ENCODE data around the gene SH3BGRL3.

The SH3BGRL3 gene

DNA sequence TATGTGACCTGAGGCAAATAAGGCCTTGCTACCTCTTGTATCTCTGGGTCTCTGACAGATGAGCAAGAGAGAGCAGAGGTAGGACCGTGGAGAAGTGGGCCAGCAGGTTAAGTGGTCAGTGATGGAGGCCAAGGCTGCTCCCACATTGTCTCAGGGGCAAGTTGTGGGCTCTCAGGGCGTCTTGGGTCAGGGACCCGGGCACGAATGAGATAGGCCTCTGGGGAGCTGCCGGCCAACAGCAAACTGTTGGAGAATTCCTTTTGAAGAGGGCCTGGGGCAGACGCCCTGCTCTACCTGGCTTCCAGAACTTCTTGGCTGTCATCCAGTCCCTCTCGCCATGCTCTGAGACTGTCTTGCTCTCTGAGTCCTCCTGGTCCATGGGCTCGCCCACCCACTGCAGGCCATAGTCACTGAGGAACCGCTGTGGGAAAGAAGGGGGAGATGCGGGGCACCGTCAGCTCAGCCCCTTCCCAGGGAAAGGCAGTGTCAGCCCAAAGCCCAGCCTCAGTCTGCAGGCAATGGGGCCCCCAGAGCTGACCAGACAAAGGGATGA lies 14.1 kb downstream of the SH3BGRL3 start:
- Histone ChIP-seq H3K27ac (ENCODE audit: insufficient read depth in 1 of 2, low read depth in 1 of 2, low read length in 2 of 2, poor library complexity in 1 of 2, severe bottlenecking in 2 of 2) (no peak overlapping the region), H3K4me3 (ENCODE audit: control insufficient read depth in 1 of 7, extremely low read depth in 1 of 7, insufficient read depth in 4 of 7, low read depth in 2 of 7, low read length in 6 of 7) (no peak overlapping the region), H3K36me3 (ENCODE audit: control insufficient read depth in 4 of 4, insufficient read depth in 4 of 4, low read length in 3 of 4) (peaks cover 0 to 46% (median 10%) of the 10 kb centered on the region in 4 experiments), H3K4me1 (ENCODE audit: control extremely low read depth in 1 of 4, control insufficient read depth in 4 of 4, insufficient read depth in 4 of 4, low read length in 3 of 4) (peaks cover 10 to 43% (median 37%) of the 10 kb centered on the region in 4 experiments), H3K9me3 (ENCODE audit: control extremely low read depth in 1 of 5, control insufficient read depth in 4 of 5, insufficient read depth in 2 of 5, low read depth in 1 of 5, low read length in 4 of 5) (no peaks in the 10 kb centered on the region), H3K27me3 (replicated peaks in 2 of 5; ENCODE audit: control insufficient read depth in 4 of 5, insufficient read depth in 5 of 5, low read length in 4 of 5) (no peaks in the 10 kb centered on the region)
- DNase-seq: no peak
- 89% methylated on average over 11 of the region's 11 CpGs for WGBS (ENCODE audit: insufficient coverage)
- ChIA-PET POLR2A (no interaction called here), CTCF (interaction anchor here (1.0 to 10.7 kb wide), 3 partner anchors 17 to 28 kb away, joined by 3 to 110 read pairs (median 3); partner anchors contain the start of genes CD52 and SH3BGRL3)

DNA sequence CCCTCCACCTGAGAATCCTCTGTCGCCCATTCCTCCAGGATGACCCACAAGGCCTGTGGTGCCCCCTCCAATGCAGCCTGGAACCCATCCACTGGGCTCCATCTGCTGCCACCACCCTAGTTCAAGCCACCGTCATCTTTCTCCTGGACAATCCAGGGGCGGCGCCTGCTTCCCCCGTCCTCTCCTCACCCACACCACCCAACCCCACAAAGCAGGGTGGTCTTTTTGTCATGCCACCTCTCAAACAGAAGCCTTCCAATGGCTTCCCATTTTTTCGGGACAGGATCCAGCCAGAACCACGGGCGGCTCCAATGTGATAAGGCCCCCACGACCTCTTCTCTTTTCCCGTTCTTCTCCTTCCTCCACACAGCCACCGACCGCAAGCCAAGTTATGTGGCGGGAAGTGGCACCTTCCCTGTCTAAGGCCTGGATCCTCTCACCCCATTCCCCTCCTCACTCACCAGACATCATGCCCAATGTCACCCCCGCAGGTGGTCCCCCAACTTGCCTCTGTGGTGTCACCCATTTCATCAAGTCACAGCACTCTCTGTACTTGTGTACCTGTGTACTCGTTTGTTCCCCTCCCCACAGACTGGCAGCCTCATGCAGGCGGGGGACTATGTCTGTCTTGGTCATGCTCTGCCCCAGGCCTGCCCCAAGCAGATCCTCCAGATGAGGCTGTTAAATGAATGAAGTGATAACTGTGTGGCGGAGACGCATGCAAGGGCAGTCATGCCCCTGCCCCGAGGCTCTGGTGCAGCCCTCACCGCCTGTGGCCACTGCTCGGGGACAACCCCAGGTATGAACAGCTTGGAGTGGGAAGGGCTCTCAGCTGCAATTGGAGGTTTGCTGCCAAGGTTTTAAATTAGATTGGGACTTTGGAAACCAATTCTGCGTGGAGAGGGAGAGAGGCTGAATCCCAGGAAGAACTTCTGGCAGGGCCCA lies 15.6 kb downstream of the SH3BGRL3 start:
- peaks cover 10 to 29% (median 22%) of the 10 kb centered on the region in 4 experiments for H3K4me1 ChIP-seq (ENCODE audit: control extremely low read depth in 1 of 4, control insufficient read depth in 4 of 4, insufficient read depth in 4 of 4, low read length in 3 of 4)
- ChIA-PET CTCF (interaction anchor here (1.2 to 1.9 kb wide), 4 partner anchors 18 to 27 kb away, joined by 3 to 5 read pairs (median 4); no protein-coding TSS in a partner anchor), POLR2A (interaction anchor here (1.0 kb wide), 1 partner anchor 10 kb away, joined by 3 read pairs; no protein-coding TSS in a partner anchor)
- no peaks in the 10 kb centered on the region for H3K27me3 ChIP-seq (replicated peaks in 2 of 5; ENCODE audit: control insufficient read depth in 4 of 5, insufficient read depth in 5 of 5, low read length in 4 of 5)
- peaks cover 0 to 46% (median 10%) of the 10 kb centered on the region in 4 experiments for H3K36me3 ChIP-seq (ENCODE audit: control insufficient read depth in 4 of 4, insufficient read depth in 4 of 4, low read length in 3 of 4)
- 94% methylated on average over 22 of the region's 22 CpGs for WGBS (ENCODE audit: insufficient coverage)
- no peak overlapping the region for H3K4me3 ChIP-seq (ENCODE audit: control insufficient read depth in 1 of 7, extremely low read depth in 1 of 7, insufficient read depth in 4 of 7, low read depth in 2 of 7, low read length in 6 of 7)
- H3K27ac ChIP-seq (ENCODE audit: insufficient read depth in 1 of 2, low read depth in 1 of 2, low read length in 2 of 2, poor library complexity in 1 of 2, severe bottlenecking in 2 of 2): no peak overlapping the region
- DNase-seq: no peak
- no peaks in the 10 kb centered on the region for H3K9me3 ChIP-seq (ENCODE audit: control extremely low read depth in 1 of 5, control insufficient read depth in 4 of 5, insufficient read depth in 2 of 5, low read depth in 1 of 5, low read length in 4 of 5)

DNA sequence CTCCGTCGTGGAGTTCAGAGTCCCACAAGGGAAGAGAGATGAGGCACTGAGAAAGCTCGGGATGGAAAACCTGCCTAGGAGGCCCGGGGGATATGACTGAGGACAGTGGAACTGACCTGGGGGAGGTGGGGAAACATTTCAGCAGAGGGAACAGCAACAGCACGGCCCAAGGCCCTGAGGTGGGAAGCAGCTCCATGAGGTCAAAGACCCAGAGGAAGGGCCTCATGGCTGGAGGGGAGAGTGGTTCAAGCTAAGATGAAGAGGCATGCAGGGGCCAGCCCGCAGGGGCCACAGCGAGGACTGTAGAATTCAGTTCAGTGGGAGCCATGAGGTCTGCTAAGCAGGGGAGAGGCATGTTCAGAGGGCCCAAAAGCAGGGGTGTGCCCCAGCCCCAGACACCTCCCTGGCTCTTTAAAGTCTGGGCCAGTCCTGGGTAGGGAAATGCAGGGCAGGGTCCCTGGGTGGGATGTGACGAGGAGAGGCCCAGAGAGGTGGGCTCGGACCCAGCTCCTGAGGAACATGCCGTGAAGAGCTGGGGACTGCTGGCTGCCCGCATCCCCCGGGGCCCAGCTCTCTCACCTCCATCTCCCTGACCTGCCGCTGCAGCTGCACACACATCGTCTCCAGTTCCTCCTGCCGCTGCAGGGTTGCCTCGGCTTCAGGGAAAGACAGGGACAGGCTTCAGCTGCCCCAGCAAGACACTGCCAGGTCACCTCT lies 16.6 kb downstream of the SH3BGRL3 start:
- POLR2A ChIA-PET: interaction anchor here (1.0 kb wide), 1 partner anchor 11 kb away, joined by 3 read pairs; no protein-coding TSS in a partner anchor
- peaks cover 0 to 48% (median 13%) of the 10 kb centered on the region in 4 experiments for H3K36me3 ChIP-seq (ENCODE audit: control insufficient read depth in 4 of 4, insufficient read depth in 4 of 4, low read length in 3 of 4)
- CTCF ChIA-PET: interaction anchor here (0.8 to 1.9 kb wide), 5 partner anchors 9 to 25 kb away, joined by 3 to 5 read pairs (median 4); partner anchors contain the start of gene SH3BGRL3
- H3K9me3 ChIP-seq (ENCODE audit: control extremely low read depth in 1 of 5, control insufficient read depth in 4 of 5, insufficient read depth in 2 of 5, low read depth in 1 of 5, low read length in 4 of 5): no peaks in the 10 kb centered on the region
- no peak overlapping the region for H3K27ac ChIP-seq (ENCODE audit: insufficient read depth in 1 of 2, low read depth in 1 of 2, low read length in 2 of 2, poor library complexity in 1 of 2, severe bottlenecking in 2 of 2)
- WGBS (ENCODE audit: insufficient coverage): 91% methylated on average over 15 of the region's 16 CpGs
- no peak for DNase-seq
- peaks cover 6 to 19% (median 12%) of the 10 kb centered on the region in 4 experiments for H3K4me1 ChIP-seq (ENCODE audit: control extremely low read depth in 1 of 4, control insufficient read depth in 4 of 4, insufficient read depth in 4 of 4, low read length in 3 of 4)
- H3K4me3 ChIP-seq (ENCODE audit: control insufficient read depth in 1 of 7, extremely low read depth in 1 of 7, insufficient read depth in 4 of 7, low read depth in 2 of 7, low read length in 6 of 7): no peak overlapping the region
- no peaks in the 10 kb centered on the region for H3K27me3 ChIP-seq (replicated peaks in 2 of 5; ENCODE audit: control insufficient read depth in 4 of 5, insufficient read depth in 5 of 5, low read length in 4 of 5)

DNA sequence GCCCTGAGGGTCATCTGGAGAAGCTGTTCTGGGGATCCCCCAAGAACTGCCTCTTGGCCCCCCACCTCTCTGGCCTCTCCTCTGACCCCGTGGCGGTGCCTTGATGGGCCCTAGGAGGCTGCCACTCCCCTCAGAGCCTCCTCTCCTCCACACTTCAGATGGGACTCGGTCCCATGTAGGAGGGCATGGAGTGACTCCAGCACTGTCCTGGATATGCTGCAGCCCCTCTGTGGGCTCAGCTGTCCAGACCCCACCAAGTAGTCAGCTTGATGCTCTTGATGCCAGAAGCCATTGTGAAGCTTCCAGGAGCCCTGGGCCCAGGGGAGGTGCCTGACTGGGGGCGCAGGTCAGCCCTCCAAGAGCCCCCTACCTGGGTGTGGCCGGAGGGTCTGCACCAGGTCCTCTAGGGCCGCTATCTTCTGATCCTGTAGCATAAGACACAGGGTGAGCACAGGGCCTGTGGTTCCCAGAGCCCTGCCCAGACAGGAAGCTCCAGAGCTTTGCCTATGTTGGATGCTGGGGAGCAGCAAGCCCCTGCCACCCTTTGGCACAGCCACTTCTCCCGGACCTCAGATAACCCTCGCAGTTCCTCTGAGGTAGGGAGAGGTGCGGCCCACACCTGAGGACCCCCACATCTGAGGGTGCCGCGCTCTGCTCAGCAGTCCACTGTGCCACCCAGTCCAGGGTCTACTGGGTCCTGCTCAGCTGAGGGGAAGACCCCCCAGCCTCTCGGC lies 17.3 kb downstream of the SH3BGRL3 start:
- H3K36me3 ChIP-seq (ENCODE audit: control insufficient read depth in 4 of 4, insufficient read depth in 4 of 4, low read length in 3 of 4): peaks cover 0 to 46% (median 13%) of the 10 kb centered on the region in 4 experiments
- H3K9me3 ChIP-seq (ENCODE audit: control extremely low read depth in 1 of 5, control insufficient read depth in 4 of 5, insufficient read depth in 2 of 5, low read depth in 1 of 5, low read length in 4 of 5): no peaks in the 10 kb centered on the region
- no peaks in the 10 kb centered on the region for H3K27me3 ChIP-seq (replicated peaks in 2 of 5; ENCODE audit: control insufficient read depth in 4 of 5, insufficient read depth in 5 of 5, low read length in 4 of 5)
- 100% methylated on average over 9 of the region's 12 CpGs for WGBS (ENCODE audit: insufficient coverage)
- DNase-seq: no peak
- no peak overlapping the region for H3K4me3 ChIP-seq (ENCODE audit: control insufficient read depth in 1 of 7, extremely low read depth in 1 of 7, insufficient read depth in 4 of 7, low read depth in 2 of 7, low read length in 6 of 7)
- peaks cover 2 to 12% (median 6%) of the 10 kb centered on the region in 4 experiments for H3K4me1 ChIP-seq (ENCODE audit: control extremely low read depth in 1 of 4, control insufficient read depth in 4 of 4, insufficient read depth in 4 of 4, low read length in 3 of 4)
- ChIA-PET CTCF (interaction anchor here (0.8 to 1.9 kb wide), 5 partner anchors 10 to 25 kb away, joined by 3 to 5 read pairs (median 4); partner anchors contain the start of gene SH3BGRL3), POLR2A (no interaction called here)
- no peak overlapping the region for H3K27ac ChIP-seq (ENCODE audit: insufficient read depth in 1 of 2, low read depth in 1 of 2, low read length in 2 of 2, poor library complexity in 1 of 2, severe bottlenecking in 2 of 2)

- POLR2A ChIA-PET: no interaction called here
- Histone ChIP-seq H3K27me3 (replicated peaks in 2 of 5; ENCODE audit: control insufficient read depth in 4 of 5, insufficient read depth in 5 of 5, low read length in 4 of 5) (no peaks in the 10 kb centered on the region), H3K9me3 (ENCODE audit: control extremely low read depth in 1 of 5, control insufficient read depth in 4 of 5, insufficient read depth in 2 of 5, low read depth in 1 of 5, low read length in 4 of 5) (no peaks in the 10 kb centered on the region), H3K27ac (ENCODE audit: insufficient read depth in 1 of 2, low read depth in 1 of 2, low read length in 2 of 2, poor library complexity in 1 of 2, severe bottlenecking in 2 of 2) (no peak overlapping the region), H3K4me1 (ENCODE audit: control extremely low read depth in 1 of 4, control insufficient read depth in 4 of 4, insufficient read depth in 4 of 4, low read length in 3 of 4) (peaks cover 0 to 8% (median 5%) of the 10 kb centered on the region in 4 experiments), H3K36me3 (ENCODE audit: control insufficient read depth in 4 of 4, insufficient read depth in 4 of 4, low read length in 3 of 4) (peaks cover 0 to 46% (median 13%) of the 10 kb centered on the region in 4 experiments), H3K4me3 (ENCODE audit: control insufficient read depth in 1 of 7, extremely low read depth in 1 of 7, insufficient read depth in 4 of 7, low read depth in 2 of 7, low read length in 6 of 7) (no peak overlapping the region)
- DNase-seq: no peak
- 71% methylated on average over 4 of the region's 6 CpGs for WGBS (ENCODE audit: insufficient coverage)
- CTCF ChIA-PET: interaction anchor here (1.7 kb wide), 1 partner anchor 24 kb away, joined by 5 read pairs; no protein-coding TSS in a partner anchor
These were observed 17.9 kb downstream of the SH3BGRL3 start for GRCh38 chr1:26297791-26298124.

- Histone ChIP-seq H3K27me3 (replicated peaks in 2 of 5; ENCODE audit: control insufficient read depth in 4 of 5, insufficient read depth in 5 of 5, low read length in 4 of 5) (no peaks in the 10 kb centered on the region), H3K36me3 (ENCODE audit: control insufficient read depth in 4 of 4, insufficient read depth in 4 of 4, low read length in 3 of 4) (peaks cover 0 to 30% (median 10%) of the 10 kb centered on the region in 4 experiments), H3K4me3 (ENCODE audit: control insufficient read depth in 1 of 7, extremely low read depth in 1 of 7, insufficient read depth in 4 of 7, low read depth in 2 of 7, low read length in 6 of 7) (no peak overlapping the region), H3K4me1 (ENCODE audit: control extremely low read depth in 1 of 4, control insufficient read depth in 4 of 4, insufficient read depth in 4 of 4, low read length in 3 of 4) (peaks cover 0 to 12% (median 4%) of the 10 kb centered on the region in 4 experiments), H3K27ac (ENCODE audit: insufficient read depth in 1 of 2, low read depth in 1 of 2, low read length in 2 of 2, poor library complexity in 1 of 2, severe bottlenecking in 2 of 2) (no peak overlapping the region), H3K9me3 (ENCODE audit: control extremely low read depth in 1 of 5, control insufficient read depth in 4 of 5, insufficient read depth in 2 of 5, low read depth in 1 of 5, low read length in 4 of 5) (no peaks in the 10 kb centered on the region)
- 99% methylated on average over 7 of the region's 11 CpGs for WGBS (ENCODE audit: insufficient coverage)
- DNase-seq: no peak
- ChIA-PET POLR2A (interaction anchor here (0.7 kb wide), 1 partner anchor 12 kb away, joined by 4 read pairs; no protein-coding TSS in a partner anchor), CTCF (interaction anchor here (1.0 to 3.1 kb wide), 5 partner anchors 12 to 66 kb away, joined by 3 to 9 read pairs (median 4); partner anchors contain the start of genes CD52 and CEP85)
These were observed 20.8 kb downstream of the SH3BGRL3 start for GRCh38 chr1:26300578-26301275.
